NCI-H2196 (cell line): ENCODE data around the gene CAMTA1.
"Not testable (repeated sequence)": the region's sequence is repeated elsewhere in the genome, so short reads cannot be mapped to it uniquely, and the experiment has no call there.

Experiments
- DNase-seq: peaks from one replicate; lab custom pipeline; 2025; ENCODE audit not compliant: unreplicated experiment; lab: John Stamatoyannopoulos, UW

CAMTA1 gene

GRCh38 chr1:6845786-6846185 is 60.5 kb downstream of the CAMTA1 start:
- DNase-seq = not testable (repeated sequence)

DNA sequence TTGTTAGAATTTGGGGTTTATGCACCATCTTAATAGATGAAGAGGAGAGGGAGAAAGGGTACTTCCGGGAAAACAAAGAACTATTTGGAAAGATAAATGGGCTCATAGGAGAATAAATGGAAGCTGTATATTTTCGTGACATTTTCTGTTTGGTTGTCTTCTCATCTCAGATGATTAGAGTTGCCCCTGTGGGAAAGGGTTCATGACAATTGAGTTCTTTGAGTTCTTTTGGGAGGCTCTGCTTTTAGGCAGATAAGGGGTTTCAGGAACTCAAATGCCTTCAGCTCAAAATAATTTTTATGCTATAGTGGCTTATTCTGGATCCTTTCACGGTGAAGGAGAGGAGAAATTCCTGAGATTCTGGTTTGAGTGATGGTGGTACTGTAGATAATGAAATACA is 63.6 kb downstream of the CAMTA1 start:
- no peak for DNase-seq

- no peak for DNase-seq
These were observed 65.3 kb downstream of the CAMTA1 start for GRCh38 chr1:6850537-6850936.

DNA sequence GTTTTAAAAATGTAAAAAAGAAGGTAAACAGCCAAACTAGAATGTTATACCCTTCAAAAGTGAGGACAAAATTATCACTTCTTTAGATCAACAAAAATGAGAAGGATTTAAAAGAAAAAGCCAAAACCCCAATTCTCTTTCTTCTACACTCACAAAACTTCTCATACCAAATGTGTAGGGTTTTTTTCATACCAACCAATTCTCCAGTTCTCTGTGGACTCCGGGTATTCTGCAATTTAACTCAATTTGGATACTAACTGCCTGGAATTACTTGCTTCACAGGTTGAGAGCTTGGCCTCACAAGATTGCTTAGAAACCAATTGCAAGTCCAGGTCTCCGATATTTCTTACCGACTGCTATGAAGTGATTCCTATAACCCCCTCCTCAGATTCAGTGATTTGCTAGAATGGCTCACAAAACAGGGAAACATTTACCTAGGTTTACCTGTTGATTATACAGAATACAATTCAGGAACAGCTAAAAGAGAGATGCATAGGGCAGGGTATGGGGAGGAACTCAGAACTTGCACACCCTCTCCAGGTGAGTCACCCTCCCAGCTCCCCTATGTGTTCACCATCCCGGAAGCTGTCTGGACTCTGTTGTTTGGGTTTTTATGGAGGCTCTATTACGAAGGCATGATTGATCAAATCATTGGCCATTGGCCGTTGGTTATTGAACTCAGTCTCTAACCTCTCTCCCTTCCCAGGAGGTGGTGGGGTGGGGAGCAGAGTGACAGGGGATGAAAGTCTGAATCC is 67.1 kb downstream of the CAMTA1 start:
- DNase-seq = no peak

DNA sequence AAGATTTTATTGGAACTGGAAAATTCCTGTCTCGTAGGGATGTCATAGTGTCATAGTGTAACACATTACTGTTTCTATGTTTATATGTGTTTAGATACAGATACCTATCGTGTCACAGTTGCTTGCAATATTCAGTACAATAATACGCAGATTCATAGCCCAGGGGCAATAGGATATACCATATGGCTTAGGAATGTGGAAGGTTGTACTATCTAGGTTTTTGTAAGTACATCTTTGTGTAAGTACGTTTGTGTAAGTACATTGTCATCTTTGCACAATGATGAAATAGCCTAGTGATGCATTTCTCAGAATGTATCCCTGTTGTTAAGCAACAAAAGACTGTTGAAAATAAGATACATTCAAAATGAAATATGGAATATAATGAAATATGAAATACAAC is 68.9 kb downstream of the CAMTA1 start:
- no peak for DNase-seq

- no peak for DNase-seq
These were observed 72.6 kb downstream of the CAMTA1 start for GRCh38 chr1:6857831-6858230.

DNA sequence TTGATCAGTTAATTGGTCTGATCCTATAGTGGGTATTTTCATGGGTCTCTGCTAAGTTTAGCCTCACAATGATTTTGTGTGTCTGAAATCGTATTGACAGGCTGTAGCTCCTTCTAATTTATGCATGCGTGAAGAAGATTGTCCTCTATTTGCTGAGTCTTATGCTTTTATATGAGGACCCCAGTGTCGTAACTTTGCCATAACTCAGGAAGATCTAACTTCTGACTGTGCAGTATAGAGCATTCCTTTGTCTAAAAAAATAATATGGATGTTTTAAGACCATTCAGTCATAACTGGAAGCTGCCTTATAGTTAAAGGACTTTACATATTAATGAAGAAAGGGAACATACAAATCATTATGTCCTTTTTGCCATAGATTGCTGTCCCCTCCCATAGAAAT is 73.3 kb downstream of the CAMTA1 start:
- DNase-seq = no peak

- no peak for DNase-seq
These were observed 74.4 kb downstream of the CAMTA1 start for GRCh38 chr1:6859415-6860343.

DNA sequence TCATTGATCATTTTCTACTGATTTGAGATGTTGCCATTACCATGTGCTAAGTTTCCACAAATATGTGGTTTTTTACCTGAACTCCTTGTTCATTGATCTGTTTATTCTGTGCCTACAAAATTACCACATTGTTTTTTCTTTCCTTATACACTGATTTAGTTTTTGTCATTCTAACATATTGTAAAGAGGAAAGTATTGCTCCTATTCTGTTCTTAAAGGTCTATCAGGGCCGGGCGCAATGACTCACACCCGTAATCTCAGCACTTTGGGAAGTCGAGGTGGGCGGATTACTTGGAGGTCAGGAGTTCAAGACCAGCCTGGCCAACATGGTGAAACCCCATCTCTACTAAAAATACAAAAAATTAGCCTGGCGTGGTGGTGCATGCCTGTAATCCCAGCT is 75.1 kb downstream of the CAMTA1 start:
- DNase-seq = no peak

DNA sequence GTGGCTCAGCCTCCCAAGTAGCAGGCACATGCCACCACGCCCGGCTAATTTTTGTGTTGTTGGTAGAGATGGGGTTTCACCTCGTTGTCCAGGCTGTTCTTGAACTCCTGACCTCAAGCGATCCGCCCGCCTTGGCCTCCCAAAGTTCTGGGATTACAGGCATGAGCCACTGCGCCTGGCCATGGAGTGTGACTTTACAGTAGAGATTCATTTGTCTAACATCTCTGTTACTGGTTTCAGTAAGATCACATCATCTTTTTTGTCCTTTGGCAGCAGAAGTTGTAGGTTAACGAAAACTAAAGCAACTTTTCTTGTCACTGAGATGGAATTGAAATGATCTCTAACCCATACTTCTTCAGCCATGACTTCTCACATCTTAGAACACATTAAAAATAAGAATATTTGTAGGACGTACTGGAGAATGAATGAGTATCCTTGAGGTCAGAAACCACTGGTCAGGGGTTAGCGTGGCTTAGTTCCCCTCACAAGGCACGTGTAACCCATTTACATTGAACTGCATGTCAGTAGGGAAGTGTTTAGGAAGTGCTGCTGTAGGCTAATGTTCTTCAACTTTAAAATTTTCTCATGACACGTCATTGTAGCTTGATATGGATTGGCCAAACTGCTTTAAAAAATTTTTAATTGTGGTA is 75.9 kb downstream of the CAMTA1 start:
- no peak for DNase-seq

- no peak for DNase-seq
These were observed 77.7 kb downstream of the CAMTA1 start for GRCh38 chr1:6862906-6863305.

DNA sequence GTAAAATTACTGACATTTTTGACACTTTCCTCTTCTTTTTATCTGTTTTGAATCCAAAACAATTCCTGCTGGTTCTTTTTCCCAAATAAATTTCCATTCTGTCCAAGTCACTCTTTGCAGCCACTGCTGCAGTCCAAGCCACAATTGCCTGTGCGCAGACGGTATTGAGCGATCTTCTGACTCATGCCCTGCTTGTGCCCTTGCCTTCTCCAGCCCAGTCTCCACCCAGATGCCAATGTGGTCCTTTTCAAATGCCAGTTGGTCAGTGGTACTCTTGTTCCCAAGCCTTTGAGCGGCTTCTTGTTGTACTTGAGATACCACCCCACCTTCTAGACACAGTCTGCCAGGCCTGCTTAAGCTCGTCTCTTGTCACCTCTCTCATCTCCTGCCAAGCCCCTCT is 78.9 kb downstream of the CAMTA1 start:
- no peak for DNase-seq

- DNase-seq = no peak
These were observed 81.6 kb downstream of the CAMTA1 start for GRCh38 chr1:6866825-6867224.

DNA sequence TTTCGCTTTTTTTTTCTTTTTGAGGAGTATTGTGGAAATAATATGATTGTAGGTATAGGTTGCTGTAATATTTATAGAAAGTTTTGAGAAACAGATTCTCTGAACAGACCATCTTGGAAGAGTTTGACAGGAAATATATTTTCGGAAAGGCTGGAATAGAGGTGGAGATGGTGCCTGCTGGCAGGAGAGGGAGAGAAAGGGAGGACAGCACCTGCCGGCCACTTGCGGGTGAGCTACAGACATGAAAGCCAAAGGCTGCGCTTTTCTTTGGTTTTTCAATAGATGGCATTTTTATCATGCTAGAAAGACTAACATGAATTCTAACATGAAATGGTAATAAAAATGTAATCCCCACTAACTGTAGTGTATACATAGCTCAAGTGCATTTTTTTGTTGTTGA is 82.1 kb downstream of the CAMTA1 start:
- no peak for DNase-seq

DNA sequence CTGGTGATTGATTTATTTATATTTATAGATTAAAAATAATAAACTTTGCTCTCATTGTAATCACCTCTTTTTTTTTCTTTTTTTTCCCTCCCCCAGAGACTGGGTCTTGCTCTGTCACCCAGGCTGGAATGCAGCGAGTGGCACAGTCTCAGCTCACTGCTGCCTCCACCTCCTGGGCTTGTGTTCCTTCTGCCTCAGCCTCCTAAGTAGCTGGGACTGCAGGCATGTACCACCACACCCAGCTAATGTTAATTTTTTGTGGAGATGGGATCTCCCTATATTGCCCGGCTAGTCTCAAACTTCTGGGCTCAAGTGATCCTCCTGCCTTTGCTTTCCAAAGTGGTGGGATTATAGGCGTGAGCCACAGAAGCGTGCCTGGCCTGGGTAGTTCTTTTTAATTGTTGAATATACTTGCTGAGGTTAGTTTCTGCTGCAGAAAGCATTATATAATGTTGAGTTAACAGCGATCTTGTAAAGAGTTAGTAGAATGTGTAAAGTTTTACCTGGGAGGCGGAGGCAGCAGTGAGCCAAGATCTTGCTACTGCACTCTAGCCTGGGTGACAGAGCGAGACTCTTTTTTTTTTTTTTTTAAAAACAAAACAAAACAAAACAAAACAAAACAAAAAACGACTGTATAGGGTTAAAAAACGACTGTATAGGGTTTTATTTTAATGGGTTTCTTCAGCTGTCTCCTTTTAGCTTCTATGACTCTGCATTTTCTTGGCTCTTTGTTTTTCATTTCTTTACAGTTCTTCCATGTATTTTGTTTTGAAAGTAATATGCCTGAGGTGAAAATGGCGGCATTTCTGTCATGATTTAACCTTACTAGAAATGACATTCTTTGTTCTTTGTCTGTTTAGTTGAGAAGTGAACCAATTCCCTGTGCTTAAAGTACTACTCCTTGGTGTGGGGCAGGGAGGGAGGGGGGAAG is 82.7 kb downstream of the CAMTA1 start:
- no peak for DNase-seq

DNA sequence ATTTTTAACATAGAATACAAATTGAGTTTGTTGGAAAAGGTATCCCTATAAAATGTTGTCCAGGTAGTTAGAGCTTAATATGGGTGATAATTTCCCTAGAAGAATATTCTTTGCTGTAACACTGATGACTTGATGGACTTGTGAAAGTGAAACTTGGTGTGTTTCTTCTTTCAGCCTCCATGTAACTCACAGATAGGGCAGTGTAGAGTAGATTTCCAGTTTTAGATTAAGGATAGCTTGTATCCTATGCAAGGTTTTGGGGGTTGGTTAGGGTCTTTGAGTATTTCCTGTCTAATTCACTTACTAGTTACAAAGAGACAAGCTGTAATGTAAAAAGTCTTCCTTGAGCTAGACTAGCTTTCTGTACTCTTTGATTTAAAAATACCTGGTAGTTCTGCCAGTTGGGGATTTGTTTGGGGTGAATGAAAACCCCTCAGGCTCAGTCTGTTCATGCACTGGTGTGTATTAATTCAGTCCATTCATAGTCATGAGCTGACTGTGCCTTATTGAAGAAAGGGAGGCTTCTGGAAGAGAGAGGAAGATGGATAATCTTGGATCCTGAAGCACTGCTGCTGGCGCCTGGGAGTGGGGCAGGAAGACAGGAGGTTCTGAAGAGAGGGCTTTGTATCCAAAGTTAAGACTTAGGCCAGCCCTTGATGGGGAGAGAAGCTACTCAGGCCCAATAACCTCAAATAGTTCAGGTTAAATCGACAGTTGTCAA is 83.6 kb downstream of the CAMTA1 start:
- no peak for DNase-seq

GRCh38 chr1:6869545-6869944 is 84.3 kb downstream of the CAMTA1 start:
- no peak for DNase-seq

DNA sequence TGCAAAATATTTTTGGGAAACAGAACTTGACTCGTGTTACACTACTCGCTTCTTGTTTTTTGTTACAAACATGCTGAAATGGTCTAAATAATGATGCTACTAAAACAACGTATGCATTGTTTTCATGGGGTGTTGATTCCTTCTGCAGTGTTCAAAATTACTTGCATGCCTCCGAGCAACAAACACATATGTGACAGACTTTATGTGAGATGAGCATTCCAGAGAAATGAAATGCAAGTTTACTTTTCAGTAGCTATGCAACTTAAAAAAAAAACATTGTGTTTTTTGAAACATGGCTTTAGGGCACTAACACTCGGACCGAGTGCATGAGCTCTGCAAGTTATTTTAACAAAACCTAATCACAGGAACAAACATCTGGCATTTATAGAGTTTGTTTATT is 84.8 kb downstream of the CAMTA1 start:
- no peak for DNase-seq

DNA sequence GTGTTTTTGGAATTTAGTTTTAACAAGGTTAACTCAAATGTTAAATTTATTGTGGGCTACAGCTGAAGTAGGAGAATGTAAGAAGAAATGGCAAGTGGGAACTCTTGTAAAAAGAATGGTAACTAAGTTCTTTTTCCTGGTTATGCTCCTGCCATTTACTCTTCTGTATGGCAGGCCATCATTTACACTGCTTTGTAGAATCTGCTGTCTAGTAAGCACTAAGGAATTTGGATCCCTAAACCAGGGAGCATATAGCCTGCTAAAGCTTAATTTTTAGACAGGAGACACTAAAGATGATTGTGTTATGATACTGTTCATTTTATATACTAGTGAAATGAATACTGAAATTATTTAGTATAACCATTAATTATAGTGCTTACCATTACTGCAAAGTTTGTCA is 85.3 kb downstream of the CAMTA1 start:
- DNase-seq = no peak
